PC-9 (cell line): ENCODE data around the gene RABGGTA. TPM values are rescaled to one million over a fixed set of nuclear protein-coding genes. Genes with fewer than 3 reads are reported as not detected.

Experiments used
- BruUV-seq: library from RNA; stranded (reverse); fragments of 400-500 nt; replicated peaks from 2 replicates; lab custom pipeline; 2021; lab: Mats Ljungman, UMichigan
- CTCF ChIA-PET: fragments of 300-600 bp; sonication (Branson Sonifier 250); formaldehyde crosslinking; loops from one replicate; lab custom pipeline; 2022; ENCODE audit warnings: antibody characterized with exemption; lab: Charles Lee
- POLR2A ChIA-PET: fragments of 300-600 bp; sonication (Branson Sonifier 250); formaldehyde crosslinking; loops from one replicate; lab custom pipeline; 2022; ENCODE audit warnings: antibody characterized with exemption; ENCODE audit not compliant: unreplicated experiment; lab: Charles Lee
- DNase-seq, 2 experiments: peaks; one replicate each; pipeline versions ENCODE4 v3.0.0 to v3.0.0-alpha.2; 2015 to 2022; ENCODE audit warnings: mixed read lengths in 1 of 2
- H2AFZ ChIP-seq: fragments of 200-600 bp; sonication (generic); 2 replicates; pipeline ENCODE4 v1.8.1; 2017; ENCODE audit warnings: antibody characterized with exemption
- H3F3A ChIP-seq: fragments of 200-600 bp; sonication (generic); 2 replicates; pipeline ENCODE4 v1.8.1; 2017; ENCODE audit warnings: antibody characterized with exemption, mild to moderate bottlenecking, low read depth; ENCODE audit not compliant: insufficient read depth
- H3K27ac ChIP-seq: fragments of 200-600 bp; sonication (generic); 2 replicates; pipeline ENCODE4 v1.6.1; 2016; ENCODE audit warnings: mixed run types
- H3K27me3 ChIP-seq: fragments of 200-600 bp; sonication (generic); 2 replicates; pipeline ENCODE4 v1.6.1; 2016; ENCODE audit warnings: low read depth, mixed run types; ENCODE audit not compliant: insufficient read depth
- H3K36me3 ChIP-seq: fragments of 200-600 bp; sonication (generic); 2 replicates; pipeline ENCODE4 v1.6.1; 2016; ENCODE audit warnings: low read depth, mixed run types
- H3K4me1 ChIP-seq: fragments of 200-600 bp; sonication (generic); replicated peaks from 2 replicates; pipeline ENCODE4 v1.6.1; 2016; ENCODE audit warnings: mixed run types; ENCODE audit not compliant: insufficient read depth
- H3K4me2 ChIP-seq: fragments of 200-600 bp; sonication (generic); 2 replicates; pipeline ENCODE4 v1.6.1; 2017; ENCODE audit warnings: mixed run types
- H3K4me3 ChIP-seq: fragments of 200-600 bp; sonication (generic); 2 replicates; pipeline ENCODE4 v1.6.1; 2016; ENCODE audit warnings: mixed run types
- H3K79me2 ChIP-seq: fragments of 200-600 bp; sonication (generic); 2 replicates; pipeline ENCODE4 v1.6.1; 2017; ENCODE audit warnings: low read depth, mixed run types
- H3K9me2 ChIP-seq: fragments of 200-600 bp; sonication (generic); 2 replicates; pipeline ENCODE4 v1.8.1; 2017; ENCODE audit warnings: mild to moderate bottlenecking; ENCODE audit not compliant: insufficient read depth
- H3K9me3 ChIP-seq: fragments of 200-600 bp; sonication (generic); 2 replicates; pipeline ENCODE4 v1.8.1; 2016; ENCODE audit warnings: low read depth; ENCODE audit not compliant: insufficient read depth
- H4K20me1 ChIP-seq: fragments of 200-600 bp; sonication (generic); 2 replicates; pipeline ENCODE4 v1.8.1; 2017; ENCODE audit not compliant: insufficient read depth
- EZH2 ChIP-seq: fragments of 200-600 bp; sonication (generic); IDR thresholded peaks from 2 replicates; pipeline ENCODE4 v1.8.0; 2017; ENCODE audit warnings: antibody characterized with exemption, low read depth
- intact Hi-C: fragments of 100-400 bp; cut with micrococcal nuclease; formaldehyde crosslinking; loops from one replicate; pipeline ENCODE4 v1.10.0; 2022; ENCODE audit not compliant: unreplicated experiment
- total RNA-seq: library from RNA; stranded (reverse); gene quantifications from 2 replicates; pipeline ENCODE4 v1.2.3, GENCODE V29; 2021
- TF ChIP-seq, protein P1 (sequence below): fragments of 200-600 bp; sonication (generic); conservative IDR thresholded peaks from 2 replicates; pipeline ENCODE4 v1.6.1; 2017; ENCODE audit warnings: mixed run types, antibody characterized with exemption, mild to moderate bottlenecking, moderate library complexity

RABGGTA gene
- total RNA-seq, 1 experiment from 2014 or later, result 25.2 TPM

DNA sequence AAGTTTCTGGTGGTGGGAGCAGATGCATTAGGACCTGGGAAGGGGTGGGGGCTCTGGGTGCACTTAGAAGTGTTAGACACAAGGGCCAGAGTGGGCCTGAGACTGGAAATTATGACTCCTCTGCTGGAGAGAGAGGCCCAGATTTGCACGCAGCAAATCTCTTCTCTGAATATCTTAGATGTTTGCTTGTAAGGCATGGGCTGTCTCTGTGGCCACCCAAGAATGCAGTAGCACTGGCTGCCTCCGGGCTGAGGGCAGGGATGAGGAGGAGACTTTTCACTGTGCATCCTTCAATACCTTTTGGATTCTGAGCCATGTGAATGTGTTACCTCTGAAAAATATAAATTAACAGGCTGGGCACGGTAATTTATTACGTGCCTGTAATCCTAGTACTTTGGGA, 14.0 kb upstream of the RABGGTA start:
- Histone ChIP-seq H3K4me1 (no peaks in the 10 kb centered on the region), H4K20me1 (no peaks in the 10 kb centered on the region), H3K79me2 (no peaks in the 10 kb centered on the region), H3K9me3 (no peaks in the 10 kb centered on the region), H3K36me3 (no peaks in the 10 kb centered on the region), H2AFZ (no peak overlapping the region), H3K9me2 (no peaks in the 10 kb centered on the region), H3K27ac (no peak overlapping the region), H3F3A (no peaks in the 10 kb centered on the region), H3K4me2 (no peak overlapping the region), H3K27me3 (no peaks in the 10 kb centered on the region), H3K4me3 (no peak overlapping the region)
- no TSS peak for BruUV-seq
- CTCF ChIA-PET, result interaction anchor here (0.6 kb wide), 1 partner anchor 145 kb away, joined by 6 read pairs; no protein-coding TSS in a partner anchor
- TF ChIP-seq, protein P1, sequence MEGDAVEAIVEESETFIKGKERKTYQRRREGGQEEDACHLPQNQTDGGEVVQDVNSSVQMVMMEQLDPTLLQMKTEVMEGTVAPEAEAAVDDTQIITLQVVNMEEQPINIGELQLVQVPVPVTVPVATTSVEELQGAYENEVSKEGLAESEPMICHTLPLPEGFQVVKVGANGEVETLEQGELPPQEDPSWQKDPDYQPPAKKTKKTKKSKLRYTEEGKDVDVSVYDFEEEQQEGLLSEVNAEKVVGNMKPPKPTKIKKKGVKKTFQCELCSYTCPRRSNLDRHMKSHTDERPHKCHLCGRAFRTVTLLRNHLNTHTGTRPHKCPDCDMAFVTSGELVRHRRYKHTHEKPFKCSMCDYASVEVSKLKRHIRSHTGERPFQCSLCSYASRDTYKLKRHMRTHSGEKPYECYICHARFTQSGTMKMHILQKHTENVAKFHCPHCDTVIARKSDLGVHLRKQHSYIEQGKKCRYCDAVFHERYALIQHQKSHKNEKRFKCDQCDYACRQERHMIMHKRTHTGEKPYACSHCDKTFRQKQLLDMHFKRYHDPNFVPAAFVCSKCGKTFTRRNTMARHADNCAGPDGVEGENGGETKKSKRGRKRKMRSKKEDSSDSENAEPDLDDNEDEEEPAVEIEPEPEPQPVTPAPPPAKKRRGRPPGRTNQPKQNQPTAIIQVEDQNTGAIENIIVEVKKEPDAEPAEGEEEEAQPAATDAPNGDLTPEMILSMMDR, result no peak
- no peak for TF ChIP-seq EZH2
- intact Hi-C loops, result no loop called here
- POLR2A ChIA-PET, result interaction anchor here (0.7 kb wide), 1 partner anchor 20 kb away, joined by 7 read pairs; no protein-coding TSS in a partner anchor
- no peak for DNase-seq

DNA sequence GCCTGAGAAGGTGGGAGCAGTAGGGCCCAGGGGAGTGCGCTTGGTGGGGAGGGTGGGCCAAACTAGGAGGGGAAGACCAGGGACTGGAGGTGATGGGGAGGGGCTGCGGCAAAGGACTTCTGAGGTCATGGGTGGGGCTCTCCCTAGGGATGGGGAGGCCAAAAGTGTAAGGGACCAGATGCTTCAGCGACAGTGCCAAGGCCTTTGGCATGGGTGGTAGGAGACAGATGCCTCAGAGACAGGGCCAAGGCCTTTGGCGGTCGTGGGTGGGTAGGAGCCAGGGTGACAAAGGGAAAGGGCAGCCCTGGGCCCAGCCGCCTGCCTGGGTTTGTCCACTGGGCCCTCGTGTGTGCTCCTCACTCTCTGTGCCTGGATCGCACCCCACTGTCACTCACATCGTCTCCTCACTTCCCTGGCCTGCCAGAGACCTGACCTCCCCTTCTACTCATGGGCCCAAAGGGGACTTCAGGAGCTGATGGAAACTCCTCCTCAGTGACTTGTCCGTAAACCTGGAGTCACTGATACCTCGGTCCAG, 13.2 kb upstream of the RABGGTA start:
- CTCF ChIA-PET, result no interaction called here
- BruUV-seq, result no TSS peak
- H3K9me2 ChIP-seq, result no peaks in the 10 kb centered on the region

DNA sequence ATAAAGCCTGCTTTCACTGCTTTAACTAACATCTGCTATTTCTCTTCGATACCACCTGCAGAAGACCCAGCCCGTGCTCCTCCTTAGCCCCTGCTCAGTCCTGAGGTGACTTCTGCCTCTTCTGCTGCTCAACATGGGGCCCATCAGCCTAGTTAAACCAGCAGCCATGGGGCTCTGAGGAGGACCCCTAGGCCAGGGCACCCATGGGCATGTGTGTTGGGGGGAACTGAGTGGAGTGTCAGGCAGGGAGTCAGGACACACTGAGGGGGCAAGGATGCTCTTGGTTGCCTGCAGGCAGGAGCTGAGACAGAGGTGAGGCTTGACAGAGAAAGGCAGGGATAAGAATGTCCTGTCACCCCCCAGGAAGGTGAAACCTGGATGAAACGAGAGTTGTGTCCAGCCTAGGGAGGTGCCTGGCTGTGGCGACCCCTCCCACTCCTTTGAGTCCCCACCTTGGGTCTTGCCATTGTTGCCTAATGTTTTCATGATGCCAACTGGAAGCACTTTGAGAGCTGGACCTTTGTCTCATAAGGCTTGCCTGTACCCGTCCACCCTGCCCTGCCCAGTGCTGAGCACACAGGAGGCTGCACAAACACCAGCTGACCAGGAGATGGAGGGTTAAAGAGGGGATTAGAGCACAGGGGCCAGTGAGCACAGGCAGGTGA, 12.5 kb upstream of the RABGGTA start:
- CTCF ChIA-PET, result no interaction called here
- no peak for DNase-seq
- H3K36me3 ChIP-seq, result no peaks in the 10 kb centered on the region
- peaks cover 3% of the 10 kb centered on the region; the same call in 1 of the 2 replicates for H3F3A ChIP-seq
- intact Hi-C loops, result no loop called here
- H3K4me2 ChIP-seq, result no peak overlapping the region
- POLR2A ChIA-PET, result no interaction called here
- no peaks in the 10 kb centered on the region for H3K27me3 ChIP-seq
- H3K79me2 ChIP-seq, result no peaks in the 10 kb centered on the region
- peaks cover 5% of the 10 kb centered on the region for H3K4me1 ChIP-seq
- H3K9me3 ChIP-seq, result no peaks in the 10 kb centered on the region
- H3K27ac ChIP-seq, result no peak overlapping the region
- no peaks in the 10 kb centered on the region for H4K20me1 ChIP-seq
- no peak overlapping the region for H3K4me3 ChIP-seq
- H3K9me2 ChIP-seq, result no peaks in the 10 kb centered on the region
- BruUV-seq, result no TSS peak
- TF ChIP-seq EZH2, result no peak
- TF ChIP-seq, protein P1, result no peak
- no peak overlapping the region for H2AFZ ChIP-seq

More for the DNA sequence above, 13.2 kb upstream of the RABGGTA start:
- Histone ChIP-seq H2AFZ (no peak overlapping the region), H3K79me2 (no peaks in the 10 kb centered on the region), H3K4me1 (no peaks in the 10 kb centered on the region), H3F3A (no peaks in the 10 kb centered on the region), H3K27me3 (no peaks in the 10 kb centered on the region), H3K9me3 (no peaks in the 10 kb centered on the region), H3K36me3 (no peaks in the 10 kb centered on the region), H3K4me3 (no peak overlapping the region), H3K27ac (no peak overlapping the region), H4K20me1 (no peaks in the 10 kb centered on the region), H3K4me2 (no peak overlapping the region)
- no peak for TF ChIP-seq EZH2
- TF ChIP-seq, protein P1, result no peak
- intact Hi-C loops, result no loop called here
- POLR2A ChIA-PET, result no interaction called here
- DNase-seq, result no peak
